VCaP (cell line): Measurements from ENCODE around the gene TRRAP.
A peak's percentile ranks its signal among the peaks of the same experiment; 100 is the strongest.
"Not testable (repeated sequence)": the region's sequence is repeated elsewhere in the genome, so short reads cannot be mapped to it uniquely, and the experiment has no call there.

Experiments used
- H3K27ac ChIP-seq: fragments of 450-650 bp; 2 replicates; pipeline ENCODE4 v1.5.1; 2017
- TF ChIP-seq, protein P1 (sequence below): fragments of 450-650 bp; conservative IDR thresholded peaks from 2 replicates; pipeline ENCODE4 v1.5.1; 2017; ENCODE audit warnings: mild to moderate bottlenecking, moderate library complexity

The TRRAP gene

DNA sequence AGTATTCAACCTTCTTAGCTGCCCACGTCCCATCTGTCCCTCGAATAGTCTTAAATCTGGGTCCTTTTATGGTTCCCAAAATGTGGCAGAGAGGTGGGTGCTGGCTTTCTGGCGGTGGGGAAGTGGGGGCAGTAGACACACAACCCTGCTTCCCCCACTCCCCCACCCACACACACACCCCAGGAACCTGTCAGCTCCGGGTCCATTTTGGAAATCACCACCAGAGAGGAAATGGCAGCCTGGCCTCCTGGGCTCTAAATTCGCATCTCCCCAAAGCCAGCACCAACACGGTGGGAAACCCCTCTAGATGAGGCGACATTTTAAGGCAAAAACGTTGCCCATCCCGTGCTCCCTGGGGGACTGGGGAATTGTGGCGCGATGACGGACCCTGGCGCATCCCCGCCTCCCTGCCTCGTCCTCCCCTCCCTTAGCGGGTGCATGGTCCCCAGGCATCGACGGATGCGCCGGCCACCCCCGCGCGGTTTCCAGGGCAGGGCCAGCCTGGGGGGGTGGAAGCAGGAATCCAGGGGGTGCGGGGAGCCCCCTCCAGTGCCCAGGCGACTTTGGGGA is 9.2 kb upstream of the TRRAP start:
- no peak overlapping the region for H3K27ac ChIP-seq
- TF ChIP-seq, protein P1, sequence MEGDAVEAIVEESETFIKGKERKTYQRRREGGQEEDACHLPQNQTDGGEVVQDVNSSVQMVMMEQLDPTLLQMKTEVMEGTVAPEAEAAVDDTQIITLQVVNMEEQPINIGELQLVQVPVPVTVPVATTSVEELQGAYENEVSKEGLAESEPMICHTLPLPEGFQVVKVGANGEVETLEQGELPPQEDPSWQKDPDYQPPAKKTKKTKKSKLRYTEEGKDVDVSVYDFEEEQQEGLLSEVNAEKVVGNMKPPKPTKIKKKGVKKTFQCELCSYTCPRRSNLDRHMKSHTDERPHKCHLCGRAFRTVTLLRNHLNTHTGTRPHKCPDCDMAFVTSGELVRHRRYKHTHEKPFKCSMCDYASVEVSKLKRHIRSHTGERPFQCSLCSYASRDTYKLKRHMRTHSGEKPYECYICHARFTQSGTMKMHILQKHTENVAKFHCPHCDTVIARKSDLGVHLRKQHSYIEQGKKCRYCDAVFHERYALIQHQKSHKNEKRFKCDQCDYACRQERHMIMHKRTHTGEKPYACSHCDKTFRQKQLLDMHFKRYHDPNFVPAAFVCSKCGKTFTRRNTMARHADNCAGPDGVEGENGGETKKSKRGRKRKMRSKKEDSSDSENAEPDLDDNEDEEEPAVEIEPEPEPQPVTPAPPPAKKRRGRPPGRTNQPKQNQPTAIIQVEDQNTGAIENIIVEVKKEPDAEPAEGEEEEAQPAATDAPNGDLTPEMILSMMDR: no peak

DNA sequence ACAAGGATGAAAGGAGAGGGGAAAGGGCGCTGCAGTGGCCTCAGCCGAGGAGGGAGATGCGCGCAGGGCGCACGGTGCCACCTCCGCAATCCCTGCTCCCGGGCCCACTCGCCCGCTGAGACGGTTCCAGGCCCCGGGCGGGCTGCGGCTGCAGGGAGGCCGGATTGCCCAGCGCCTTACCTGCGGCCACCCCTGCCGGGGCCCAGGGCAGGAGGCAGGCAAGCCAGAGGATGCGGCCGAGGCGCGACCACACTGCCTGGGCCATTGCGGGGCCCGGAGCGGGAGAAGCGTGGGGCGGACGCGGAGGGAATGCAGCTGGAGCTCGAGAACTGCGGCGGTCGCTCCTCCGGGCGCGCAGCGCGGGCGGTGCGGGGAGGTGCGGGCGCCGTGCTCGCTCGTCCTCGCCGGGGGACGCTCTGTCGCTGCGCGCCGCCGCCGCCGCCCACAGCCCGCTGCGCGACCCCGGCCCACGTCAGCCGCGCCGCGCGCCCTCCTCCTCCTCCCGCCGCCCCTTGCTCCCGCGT is 8.7 kb upstream of the TRRAP start, which contains the start of gene TMEM130:
TSS of gene TMEM130 (minus strand) at position 418 of the 524 bp plus-strand sequence. CDS start at position 265, 153 bp downstream.
- TF ChIP-seq, protein P1: no peak
- no peak within 1 kb of the TSS for H3K27ac ChIP-seq

DNA sequence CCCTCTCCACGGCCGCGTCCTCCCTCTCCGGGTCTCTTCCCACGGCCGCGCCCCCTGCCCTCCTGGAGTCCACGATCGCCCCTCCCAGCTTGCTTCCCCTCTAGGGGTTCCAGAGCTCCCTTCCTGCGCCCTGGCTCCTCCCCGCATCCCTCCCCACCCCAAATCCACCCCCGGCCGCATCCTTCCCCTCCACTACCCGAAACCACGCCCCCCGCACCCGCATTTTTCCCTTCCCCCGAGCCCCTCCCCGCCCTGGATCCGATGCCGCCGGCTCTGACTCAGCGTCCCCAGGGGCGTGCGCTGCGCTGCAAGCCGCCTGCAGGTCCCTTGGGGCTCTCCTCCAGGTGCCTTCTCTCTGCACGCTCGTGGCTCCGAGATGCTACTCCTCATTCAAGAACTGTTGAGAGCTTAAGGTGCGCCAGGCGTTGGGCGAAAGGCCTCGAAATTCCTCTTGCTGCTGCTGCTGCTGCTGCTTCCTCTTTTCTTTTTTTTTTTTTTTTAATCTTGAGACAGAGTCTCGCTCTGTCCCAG is 8.1 kb upstream of the TRRAP start:
- no peak overlapping the region for H3K27ac ChIP-seq
- TF ChIP-seq, protein P1: no peak

DNA sequence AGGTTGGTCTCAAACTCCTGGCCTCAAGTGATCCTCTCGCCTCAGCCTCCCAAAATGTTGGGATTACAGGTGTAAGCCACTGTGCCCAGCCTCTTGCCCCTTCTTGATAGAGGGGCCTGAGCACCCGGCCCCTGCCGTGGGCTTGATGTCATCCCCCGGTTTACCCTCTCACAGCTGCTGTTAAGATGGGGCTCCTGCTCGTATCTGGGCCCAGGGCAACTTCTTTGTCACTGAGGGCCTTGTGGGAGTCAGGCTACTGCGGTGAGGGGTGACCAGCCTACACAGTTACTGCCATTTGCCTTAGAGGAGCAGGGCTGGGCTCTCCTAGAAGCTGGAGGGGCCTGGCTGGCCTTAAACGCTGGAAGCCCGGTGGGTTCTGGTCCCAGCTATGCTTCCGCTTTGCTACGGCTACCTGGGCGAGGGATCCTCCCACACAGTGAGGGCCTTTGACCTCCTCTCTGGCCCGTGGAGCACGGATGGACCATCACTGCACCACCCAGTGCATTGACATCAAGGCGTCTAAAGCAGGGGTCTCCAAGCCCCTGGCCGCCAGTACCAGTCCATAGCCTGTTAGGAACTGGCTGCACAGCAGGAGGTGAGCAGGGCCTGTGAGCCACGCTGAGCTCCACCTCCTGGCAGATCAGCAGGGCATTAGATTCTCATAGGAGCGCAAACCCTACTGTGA is 7.4 kb upstream of the TRRAP start:
- no peak overlapping the region for H3K27ac ChIP-seq

DNA sequence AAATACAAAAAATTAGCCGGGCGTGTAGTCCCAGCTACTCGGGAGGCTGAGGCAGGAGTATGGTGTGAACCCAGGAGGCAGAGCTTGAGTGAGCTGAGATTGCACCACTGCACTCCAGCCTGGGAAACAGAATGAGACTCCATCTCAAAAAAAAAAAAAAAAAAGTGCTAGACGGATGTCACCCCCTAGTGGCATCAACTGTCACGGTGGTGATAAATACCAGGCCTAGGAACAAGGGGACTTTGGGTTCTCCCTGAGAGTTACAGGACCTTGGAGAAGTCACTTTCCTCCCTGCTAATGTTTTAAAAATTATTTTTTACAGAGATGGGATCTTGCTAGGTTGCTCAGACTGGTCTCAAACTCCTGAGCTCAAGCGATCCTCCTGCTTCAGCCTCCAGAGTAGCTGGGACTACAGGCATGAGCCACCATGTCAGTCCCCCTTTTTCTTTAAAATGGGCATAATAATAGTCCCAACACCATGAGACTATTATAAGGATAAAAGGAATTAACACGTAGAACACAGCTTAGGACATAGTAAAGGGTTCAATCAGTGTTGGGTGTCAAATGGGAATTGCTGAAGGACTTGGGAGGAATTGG is 5.9 kb upstream of the TRRAP start:
- TF ChIP-seq, protein P1: peak; percentile 70
- H3K27ac ChIP-seq: no peak overlapping the region

More for the DNA sequence above, 7.4 kb upstream of the TRRAP start:
- TF ChIP-seq, protein P1: no peak

DNA sequence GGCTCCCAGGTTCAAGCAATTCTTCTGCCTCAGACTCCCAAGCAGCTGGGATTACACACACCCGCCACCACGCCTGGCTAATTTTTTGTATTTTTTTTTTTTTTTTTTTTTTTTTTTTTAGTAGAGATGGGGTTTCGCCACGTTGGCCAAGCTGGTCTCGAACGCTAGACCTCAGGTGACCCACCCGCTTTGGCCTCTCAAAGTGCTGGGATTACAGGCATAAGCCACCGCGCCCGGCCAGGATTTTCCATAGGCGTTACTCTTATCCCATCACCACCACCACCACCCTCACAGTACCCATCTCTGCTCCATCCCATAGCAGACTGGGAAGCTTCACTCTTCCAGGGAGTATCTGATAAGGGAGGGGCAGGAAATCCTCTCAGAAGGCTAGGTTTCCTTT is 4.7 kb upstream of the TRRAP start:
- H3K27ac ChIP-seq: not testable (repeated sequence)

DNA sequence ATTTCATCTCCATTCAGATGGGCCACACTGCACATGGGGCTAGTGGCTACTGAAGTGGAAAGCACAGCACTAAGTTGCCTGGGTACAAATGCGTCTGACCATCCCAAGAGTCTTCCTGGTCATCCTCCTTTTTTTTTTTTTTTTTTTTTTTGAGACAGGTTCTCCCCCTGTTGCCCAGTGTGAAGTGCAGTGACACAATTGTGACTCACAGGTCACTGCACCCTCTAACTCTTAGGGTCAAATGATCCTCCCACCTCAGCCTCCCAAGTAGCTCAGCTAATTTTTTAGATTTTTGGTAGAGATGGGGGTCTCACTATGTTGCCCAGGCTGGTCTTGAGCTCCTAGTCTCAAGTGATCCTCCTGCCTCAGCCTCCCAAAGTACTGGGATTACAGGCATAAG is 3.4 kb upstream of the TRRAP start:
- TF ChIP-seq, protein P1: no peak
- no peak overlapping the region for H3K27ac ChIP-seq
